SK-N-SH (cell line): ENCODE data around the gene NOXA1. TPM values are rescaled to one million over a fixed set of nuclear protein-coding genes. Genes with fewer than 3 reads are reported as not detected.
"Not testable (repeated sequence)": the region's sequence is repeated elsewhere in the genome, so short reads cannot be mapped to it uniquely, and the experiment has no call there.

Experiments
- CTCF ChIA-PET: fragments of 300-600, 350-600 bp; formaldehyde crosslinking; extraction: SDS; loops from one replicate; lab custom pipeline; 2021; lab: Yijun Ruan, JAX
- POLR2A ChIA-PET: fragments of 350-600 bp; sonication (Branson Sonifier 250); formaldehyde crosslinking; extraction: SDS; loops from one replicate; lab custom pipeline; 2020; ENCODE audit warnings: antibody characterized with exemption, inconsistent platforms; lab: Yijun Ruan, JAX
- DNase-seq: peaks from one replicate; pipeline ENCODE4 v3.0.0; 2012
- H2AFZ ChIP-seq: fragments of 200-600 bp; sonication (generic); 2 replicates; pipeline ENCODE4 v1.8.1; 2016; ENCODE audit warnings: antibody characterized with exemption, mild to moderate bottlenecking, low read depth
- H3F3A ChIP-seq: fragments of 200-600 bp; sonication (generic); replicated peaks from 2 replicates; pipeline ENCODE3; 2016; ENCODE audit warnings: antibody characterized with exemption, mild to moderate bottlenecking; ENCODE audit not compliant: insufficient read depth
- H3K27ac ChIP-seq, 2 experiments: fragments of 200-500 bp in 1 of 2; fragments of 200-600 bp in 1 of 2; sonication (Bioruptor generic) in 1 of 2; sonication (generic), shearing (Covaris generic) in 1 of 2; 2 replicates each; pipeline versions ENCODE4 v1.5.1 to v1.6.1; 2014 to 2016; ENCODE audit warnings: low read depth in 2 of 2, inconsistent platforms in 1 of 2, low read length in 1 of 2, mild to moderate bottlenecking in 1 of 2, mixed read lengths in 1 of 2
- H3K27me3 ChIP-seq: fragments of 200-600 bp; sonication (generic), shearing (Covaris generic); 2 replicates; pipeline ENCODE4 v1.6.1; 2016; ENCODE audit warnings: mixed run types; ENCODE audit not compliant: insufficient read depth
- H3K36me3 ChIP-seq, 2 experiments: fragments of 200-500 bp in 1 of 2; fragments of 200-600 bp in 1 of 2; sonication (Bioruptor generic) in 1 of 2; sonication (generic) in 1 of 2; replicated peaks in 1 of 2; 2 replicates each; pipeline versions ENCODE3 to v1.5.1; 2014 to 2016; ENCODE audit warnings: low read length in 1 of 2, mild to moderate bottlenecking in 1 of 2; ENCODE audit not compliant: insufficient read depth in 2 of 2, control insufficient read depth in 1 of 2
- H3K4me1 ChIP-seq, 2 experiments: fragments of 200-500 bp in 1 of 2; fragments of 200-600 bp in 1 of 2; sonication (Bioruptor generic) in 1 of 2; sonication (generic), shearing (Covaris generic) in 1 of 2; 2 replicates each; pipeline versions ENCODE4 v1.5.1 to v1.6.1; 2014 to 2016; ENCODE audit warnings: low read depth in 1 of 2, low read length in 1 of 2, mixed run types in 1 of 2; ENCODE audit not compliant: insufficient read depth in 2 of 2, control insufficient read depth in 1 of 2
- H3K4me2 ChIP-seq: fragments of 200-600 bp; sonication (generic), shearing (Covaris generic); 2 replicates; pipeline ENCODE4 v1.6.1; 2017; ENCODE audit warnings: mixed run types
- H3K4me3 ChIP-seq, 2 experiments: fragments of 200-500 bp in 1 of 2; fragments of 200-600 bp in 1 of 2; sonication (Bioruptor generic) in 1 of 2; sonication (generic), shearing (Covaris generic) in 1 of 2; 2 replicates each; pipeline versions ENCODE4 v1.5.1 to v1.8.1; 2014 to 2016; ENCODE audit warnings: low read depth in 2 of 2, inconsistent platforms in 1 of 2, low read length in 1 of 2, mild to moderate bottlenecking in 1 of 2, mixed read lengths in 1 of 2, moderate library complexity in 1 of 2
- H3K79me2 ChIP-seq: fragments of 200-600 bp; sonication (generic); 2 replicates; pipeline ENCODE4 v1.8.1; 2017; ENCODE audit warnings: mild to moderate bottlenecking; ENCODE audit not compliant: insufficient read depth
- H3K9ac ChIP-seq: fragments of 200-600 bp; sonication (generic); 2 replicates; pipeline ENCODE4 v1.6.1; 2017; ENCODE audit warnings: mixed run types
- H3K9me2 ChIP-seq: fragments of 200-600 bp; sonication (generic); 2 replicates; pipeline ENCODE4 v1.6.1; 2017; ENCODE audit warnings: mixed run types
- H3K9me3 ChIP-seq: fragments of 200-600 bp; sonication (generic); 2 replicates; pipeline ENCODE4 v1.6.1; 2017; ENCODE audit warnings: mixed run types, mild to moderate bottlenecking, moderate library complexity
- H4K20me1 ChIP-seq: fragments of 200-600 bp; sonication (generic); 2 replicates; pipeline ENCODE4 v1.6.1; 2017; ENCODE audit warnings: mild to moderate bottlenecking, mixed run types; ENCODE audit not compliant: insufficient read depth
- RCOR1 ChIP-seq: fragments of 150-350 bp; IDR thresholded peaks from 2 replicates; pipeline ENCODE4 v1.6.1; 2017; ENCODE audit warnings: antibody characterized with exemption, low read length
- RFX5 ChIP-seq: IDR thresholded peaks from 2 replicates; pipeline ENCODE4 v1.6.1; 2012; ENCODE audit warnings: mild to moderate bottlenecking, improper control_type of control experiment, low read length
- RXRA ChIP-seq: IDR thresholded peaks from 2 replicates; pipeline ENCODE4 v1.4.0; 2012; ENCODE audit warnings: low read depth, mild to moderate bottlenecking, borderline replicate concordance
- WGBS: methylation state at CpG from one replicate; pipeline ENCODE4 v1.1.6; 2017; ENCODE audit warnings: low lambda C conversion rate; 5-methylcytosine and 5-hydroxymethylcytosine counted together
- polyA plus RNA-seq, 3 experiments: library from polyadenylated mRNA; depleted of rRNA; stranded (reverse); fragments of >200 nt; gene quantifications; 2 replicates each; pipeline ENCODE4 v1.2.3, GENCODE V29; 2012
- TF ChIP-seq, protein P1 (sequence below): IDR thresholded peaks from 2 replicates; pipeline ENCODE4; 2012
- TF ChIP-seq, protein P2 (sequence below): IDR thresholded peaks from 2 replicates; pipeline ENCODE4 v1.6.1; 2012; ENCODE audit warnings: mild to moderate bottlenecking, low read depth, low read length, moderate library complexity

Gene NOXA1
- polyA plus RNA-seq, 1 of the 3 experiments (the other 2 are of a cell fraction), result 0.39 TPM

DNA sequence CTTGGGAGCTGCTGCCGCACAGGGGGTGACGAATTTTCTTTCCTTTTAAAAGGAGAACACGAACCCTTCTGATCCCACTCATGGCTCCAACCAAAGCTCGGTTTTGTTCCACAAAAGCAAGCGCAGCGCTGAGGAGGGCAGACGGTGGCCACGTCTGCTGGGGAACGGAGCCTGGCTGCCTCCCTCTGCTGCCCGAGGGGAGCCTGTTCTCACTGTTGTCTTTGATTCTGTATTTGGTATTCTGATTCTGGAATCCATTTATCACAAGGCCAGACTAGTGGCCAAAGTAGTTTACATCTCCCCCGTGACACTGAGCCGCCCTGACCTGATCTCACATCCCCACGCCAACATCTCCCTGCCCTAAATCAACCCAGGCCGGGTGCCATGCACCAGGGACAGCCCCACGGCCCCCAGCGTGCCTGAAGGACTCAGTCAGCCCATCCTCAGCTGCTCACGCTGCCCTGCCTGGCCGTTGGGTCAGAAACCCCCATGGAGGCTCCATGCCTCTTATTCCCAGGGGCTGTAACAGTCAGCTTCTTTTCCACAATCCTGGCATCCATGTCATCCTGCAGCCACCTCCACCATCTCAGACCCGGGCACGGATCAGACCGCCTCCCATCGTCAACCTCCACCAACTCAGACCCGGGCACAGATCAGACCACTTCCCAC, 42.7 kb downstream of the NOXA1 start:
- H3K9me2 ChIP-seq, result no peaks in the 10 kb centered on the region
- TF ChIP-seq RCOR1, result no peak
- TF ChIP-seq, all 33 proteins: peak for 0
- Histone ChIP-seq H3K79me2 (no peaks in the 10 kb centered on the region), H4K20me1 (no peaks in the 10 kb centered on the region), H3K27me3 (no peaks in the 10 kb centered on the region), H3K9me3 (no peaks in the 10 kb centered on the region), H3K4me1 (no peaks in the 10 kb centered on the region; a peak in 1 of 4 replicates), H3K9ac (no peak overlapping the region), H3K4me2 (no peak overlapping the region), H3K36me3 (no peaks in the 10 kb centered on the region), H3F3A (no peaks in the 10 kb centered on the region), H2AFZ (no peak overlapping the region), H3K4me3 (no peak overlapping the region), H3K27ac (no peak overlapping the region)
- ChIA-PET CTCF (no interaction called here), POLR2A (no interaction called here)
- DNase-seq, result no peak
- WGBS, result 83% methylated on average over 23 of the region's 23 CpGs

DNA sequence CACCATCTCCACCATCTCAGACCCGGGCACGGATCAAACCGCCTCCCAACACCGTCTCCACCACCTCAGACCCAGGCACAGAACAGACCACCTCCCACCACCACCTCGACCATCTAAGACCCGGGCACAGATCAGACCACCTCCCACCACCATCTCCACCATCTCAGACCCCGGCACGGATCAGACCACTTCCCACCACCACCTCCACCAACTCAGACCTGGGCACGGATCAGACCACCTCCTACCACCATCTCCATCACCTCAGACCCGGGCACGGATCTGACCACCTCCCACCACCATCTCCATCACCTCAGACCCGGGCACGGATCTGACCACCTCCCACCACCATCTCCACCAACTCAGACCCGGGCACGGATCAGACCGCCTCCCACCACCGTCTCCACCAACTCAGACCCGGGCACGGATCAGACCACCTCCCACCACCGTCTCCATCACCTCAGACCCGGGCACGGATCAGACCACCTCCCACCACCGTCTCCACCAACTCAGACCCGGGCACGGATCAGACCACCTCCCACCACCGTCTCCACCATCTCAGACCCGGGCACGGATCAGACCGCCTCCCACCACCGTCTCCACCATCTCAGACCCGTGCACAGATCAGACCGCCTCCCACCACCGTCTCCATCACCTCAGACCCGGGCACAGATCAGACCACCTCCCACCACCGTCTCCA, 43.3 kb downstream of the NOXA1 start:
- H3K9me2 ChIP-seq, H3K9ac ChIP-seq, H3K79me2 ChIP-seq, H3K4me3 ChIP-seq, H2AFZ ChIP-seq, CTCF ChIA-PET, H3K4me1 ChIP-seq, H3K9me3 ChIP-seq, H3K36me3 ChIP-seq, H3F3A ChIP-seq, H3K27me3 ChIP-seq, H4K20me1 ChIP-seq, DNase-seq, H3K4me2 ChIP-seq, POLR2A ChIA-PET, H3K27ac ChIP-seq: not testable (repeated sequence)
- WGBS, result 82% methylated on average over 35 of the region's 35 CpGs

DNA sequence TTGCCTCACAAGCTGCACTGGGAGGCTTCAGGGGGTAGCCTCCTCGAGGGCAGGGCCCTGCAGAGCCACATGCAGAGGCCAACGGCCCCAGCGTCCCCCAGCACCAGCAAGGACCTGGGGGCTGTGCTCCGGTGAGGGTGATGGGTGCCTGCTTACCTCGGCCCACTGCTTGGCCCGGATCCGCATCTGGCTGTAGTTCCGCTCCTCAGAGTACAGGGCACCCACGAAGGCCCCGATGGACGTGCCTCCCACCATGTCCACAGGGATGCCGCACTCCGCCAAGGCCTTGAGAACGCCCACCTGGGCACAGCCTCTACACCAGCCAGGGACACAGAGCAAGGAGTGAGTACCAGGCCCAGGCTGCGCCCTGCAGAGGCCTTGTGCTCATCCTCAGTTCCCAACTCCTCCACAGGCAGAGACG, 44.0 kb downstream of the NOXA1 start:
- Histone ChIP-seq H3K4me3 (no peak overlapping the region), H3K27me3 (no peaks in the 10 kb centered on the region), H3K9me3 (no peaks in the 10 kb centered on the region), H3K9me2 (no peaks in the 10 kb centered on the region), H4K20me1 (no peaks in the 10 kb centered on the region), H3K9ac (no peak overlapping the region), H3K4me2 (no peak overlapping the region), H3K4me1 (no peaks in the 10 kb centered on the region; a peak in 1 of 4 replicates), H3K27ac (no peak overlapping the region), H2AFZ (no peak overlapping the region), H3F3A (no peaks in the 10 kb centered on the region), H3K36me3 (no peaks in the 10 kb centered on the region), H3K79me2 (no peaks in the 10 kb centered on the region)
- 76% methylated on average over 5 of the region's 16 CpGs for WGBS
- TF ChIP-seq RFX5 (no peak), RXRA (no peak)
- TF ChIP-seq, protein P1, sequence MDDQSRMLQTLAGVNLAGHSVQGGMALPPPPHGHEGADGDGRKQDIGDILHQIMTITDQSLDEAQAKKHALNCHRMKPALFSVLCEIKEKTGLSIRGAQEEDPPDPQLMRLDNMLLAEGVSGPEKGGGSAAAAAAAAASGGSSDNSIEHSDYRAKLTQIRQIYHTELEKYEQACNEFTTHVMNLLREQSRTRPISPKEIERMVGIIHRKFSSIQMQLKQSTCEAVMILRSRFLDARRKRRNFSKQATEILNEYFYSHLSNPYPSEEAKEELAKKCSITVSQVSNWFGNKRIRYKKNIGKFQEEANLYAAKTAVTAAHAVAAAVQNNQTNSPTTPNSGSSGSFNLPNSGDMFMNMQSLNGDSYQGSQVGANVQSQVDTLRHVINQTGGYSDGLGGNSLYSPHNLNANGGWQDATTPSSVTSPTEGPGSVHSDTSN, result no peak
- TF ChIP-seq, protein P2, sequence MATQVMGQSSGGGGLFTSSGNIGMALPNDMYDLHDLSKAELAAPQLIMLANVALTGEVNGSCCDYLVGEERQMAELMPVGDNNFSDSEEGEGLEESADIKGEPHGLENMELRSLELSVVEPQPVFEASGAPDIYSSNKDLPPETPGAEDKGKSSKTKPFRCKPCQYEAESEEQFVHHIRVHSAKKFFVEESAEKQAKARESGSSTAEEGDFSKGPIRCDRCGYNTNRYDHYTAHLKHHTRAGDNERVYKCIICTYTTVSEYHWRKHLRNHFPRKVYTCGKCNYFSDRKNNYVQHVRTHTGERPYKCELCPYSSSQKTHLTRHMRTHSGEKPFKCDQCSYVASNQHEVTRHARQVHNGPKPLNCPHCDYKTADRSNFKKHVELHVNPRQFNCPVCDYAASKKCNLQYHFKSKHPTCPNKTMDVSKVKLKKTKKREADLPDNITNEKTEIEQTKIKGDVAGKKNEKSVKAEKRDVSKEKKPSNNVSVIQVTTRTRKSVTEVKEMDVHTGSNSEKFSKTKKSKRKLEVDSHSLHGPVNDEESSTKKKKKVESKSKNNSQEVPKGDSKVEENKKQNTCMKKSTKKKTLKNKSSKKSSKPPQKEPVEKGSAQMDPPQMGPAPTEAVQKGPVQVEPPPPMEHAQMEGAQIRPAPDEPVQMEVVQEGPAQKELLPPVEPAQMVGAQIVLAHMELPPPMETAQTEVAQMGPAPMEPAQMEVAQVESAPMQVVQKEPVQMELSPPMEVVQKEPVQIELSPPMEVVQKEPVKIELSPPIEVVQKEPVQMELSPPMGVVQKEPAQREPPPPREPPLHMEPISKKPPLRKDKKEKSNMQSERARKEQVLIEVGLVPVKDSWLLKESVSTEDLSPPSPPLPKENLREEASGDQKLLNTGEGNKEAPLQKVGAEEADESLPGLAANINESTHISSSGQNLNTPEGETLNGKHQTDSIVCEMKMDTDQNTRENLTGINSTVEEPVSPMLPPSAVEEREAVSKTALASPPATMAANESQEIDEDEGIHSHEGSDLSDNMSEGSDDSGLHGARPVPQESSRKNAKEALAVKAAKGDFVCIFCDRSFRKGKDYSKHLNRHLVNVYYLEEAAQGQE, result no peak
- no peak for DNase-seq
- POLR2A ChIA-PET, result no interaction called here
- CTCF ChIA-PET, result no interaction called here
